HG03520 (cell line): ENCODE measurements around the gene PKMYT1.

Experiments
- ATAC-seq: cut with Tn5 transposase; IDR thresholded peaks from one replicate; pipeline ENCODE4 v1.9.1; 2021; ENCODE audit warnings: mild to moderate bottlenecking, moderate library complexity; ENCODE audit not compliant: unreplicated experiment

Gene PKMYT1

DNA sequence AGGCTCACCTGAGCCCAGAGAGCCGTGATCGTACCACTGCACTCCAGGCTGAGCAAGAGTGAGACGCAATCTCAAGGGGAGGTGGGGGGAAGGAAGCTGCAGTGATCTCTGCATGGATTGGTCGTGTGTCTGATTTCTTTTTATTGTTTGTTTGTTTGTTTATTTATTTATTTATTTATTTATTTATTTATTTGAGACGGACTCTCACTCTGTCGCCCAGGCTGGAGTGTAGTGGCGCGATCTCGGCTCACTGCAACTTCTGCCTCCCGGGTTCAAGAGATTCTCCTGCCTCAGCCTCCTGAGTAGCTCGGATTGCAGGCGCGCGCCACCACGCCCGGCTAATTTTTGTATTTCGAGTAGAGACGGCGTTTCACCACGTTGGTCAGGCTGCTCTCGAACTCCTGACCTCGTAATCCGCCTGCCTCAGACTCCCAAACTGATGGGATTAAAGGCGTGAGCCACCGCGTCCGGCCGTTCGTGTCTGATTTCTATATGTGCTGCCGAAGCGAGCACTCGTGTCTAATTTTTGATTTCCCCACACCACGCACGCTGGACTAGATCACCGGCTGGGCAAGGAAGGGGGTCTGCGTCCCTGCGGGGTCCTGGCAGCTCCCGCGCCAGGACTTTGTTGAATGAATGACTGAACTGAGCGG lies 39.5 kb upstream of the PKMYT1 start:
- ATAC-seq: no peak

DNA sequence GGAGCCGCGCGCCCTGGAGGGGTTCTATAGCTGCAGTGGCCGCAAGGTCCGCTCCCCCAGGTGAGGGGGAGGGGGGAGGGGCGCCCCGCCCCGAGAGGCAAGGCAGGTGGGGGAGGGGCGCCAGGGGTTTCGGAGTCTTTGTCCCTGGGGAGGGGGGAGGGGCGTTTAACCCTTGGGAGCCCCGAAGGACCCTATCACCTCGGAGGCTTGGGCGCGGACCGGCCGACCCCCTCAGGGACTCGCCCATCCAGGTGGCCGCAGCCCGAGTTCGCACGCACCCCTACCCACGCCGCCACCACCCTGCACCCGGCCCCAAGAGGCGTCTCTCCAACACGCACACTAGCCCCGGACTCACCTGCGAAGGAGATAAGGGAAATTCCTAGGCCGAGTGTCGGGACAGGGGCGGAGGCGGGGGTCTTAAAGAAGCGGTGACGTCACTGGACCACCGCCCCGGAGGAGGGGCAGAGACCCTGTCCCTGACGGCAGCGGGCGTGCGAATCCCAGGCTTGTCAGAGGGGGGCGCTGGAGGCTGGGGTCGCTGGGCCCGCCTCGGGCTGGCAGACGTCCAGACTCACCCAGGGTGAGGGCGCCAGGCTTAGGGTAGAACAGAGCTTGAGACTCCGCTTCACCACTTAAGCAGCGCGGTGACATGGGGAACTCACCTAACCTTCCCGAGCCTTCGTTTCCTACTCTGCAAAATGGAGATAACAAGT lies 37.7 kb upstream of the PKMYT1 start, which contains the start of gene CLDN6:
CLDN6 (minus strand) TSS at position 390 of the 713 bp plus-strand sequence. CDS start 2,162 bp downstream, outside the sequence.
- ATAC-seq: no peak

DNA sequence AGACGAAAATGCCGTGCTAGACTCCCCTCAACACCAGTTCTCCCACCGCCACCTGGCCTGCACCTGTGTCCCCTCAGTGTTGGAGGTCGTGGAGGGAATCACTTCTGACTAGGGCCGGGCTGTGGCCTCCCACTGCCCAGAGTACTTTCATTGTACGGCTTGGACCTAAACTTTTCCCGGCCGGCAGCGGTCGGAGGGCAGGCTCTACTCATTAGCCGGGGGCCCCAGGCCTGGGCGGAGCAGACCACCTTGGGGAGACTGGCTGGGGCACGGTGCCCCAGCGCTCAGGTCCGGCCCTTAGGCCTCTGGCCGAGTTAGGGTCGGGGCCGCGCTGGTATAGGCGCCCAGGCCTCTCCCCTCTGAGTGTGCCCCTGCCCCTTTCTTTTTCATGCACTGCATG lies 37.1 kb upstream of the PKMYT1 start:
- no peak for ATAC-seq

DNA sequence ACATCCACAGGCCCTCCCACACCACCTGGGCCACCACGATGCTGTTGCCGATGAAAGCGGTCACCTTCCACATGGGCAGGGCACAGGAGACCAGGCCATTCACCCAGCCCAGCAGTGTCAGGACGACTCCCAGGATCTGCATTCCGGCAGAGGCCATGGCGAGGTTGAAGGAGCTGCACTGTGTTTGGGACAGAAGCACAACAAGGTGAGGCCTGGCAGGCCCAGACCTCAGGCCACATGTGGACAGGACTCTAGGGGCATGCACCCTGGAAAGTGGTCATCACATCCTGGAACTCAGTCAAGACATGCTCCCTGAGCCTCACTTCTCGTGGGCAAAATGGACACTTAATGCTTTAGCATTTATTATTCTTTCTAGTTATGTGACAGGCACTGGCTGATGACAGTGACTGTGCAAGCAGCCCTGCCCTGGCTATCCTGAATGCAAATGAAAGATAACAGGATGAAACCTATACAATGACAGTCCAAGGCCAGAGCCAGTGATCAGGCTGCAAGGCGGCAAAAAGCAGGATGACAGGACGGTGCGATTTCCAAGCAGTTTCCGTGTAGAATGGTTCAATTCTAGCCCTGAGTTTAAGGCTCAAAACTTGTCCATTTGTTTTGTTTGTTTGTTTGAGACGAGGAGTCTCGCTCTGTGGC lies 35.7 kb upstream of the PKMYT1 start:
- ATAC-seq: no peak

DNA sequence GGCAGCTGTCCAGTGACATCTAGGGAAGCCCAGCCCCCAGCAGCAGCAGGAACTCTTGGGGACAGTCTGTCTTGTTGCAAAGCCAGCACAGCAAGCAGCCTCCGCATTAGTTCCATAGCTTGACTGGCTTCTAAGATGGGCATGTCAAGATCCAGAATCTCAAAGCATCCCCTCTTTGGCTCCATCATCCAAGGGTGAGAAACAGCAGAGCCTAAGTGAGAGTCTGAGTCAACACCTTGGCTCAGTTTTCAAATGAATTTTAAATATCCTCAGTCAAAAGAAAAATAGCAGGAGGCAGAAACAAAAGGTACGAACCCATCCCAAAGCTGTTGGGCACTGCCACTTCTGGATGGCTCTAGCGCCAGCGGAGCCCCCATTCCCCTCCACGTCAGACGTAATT lies 34.7 kb upstream of the PKMYT1 start:
- ATAC-seq: no peak

DNA sequence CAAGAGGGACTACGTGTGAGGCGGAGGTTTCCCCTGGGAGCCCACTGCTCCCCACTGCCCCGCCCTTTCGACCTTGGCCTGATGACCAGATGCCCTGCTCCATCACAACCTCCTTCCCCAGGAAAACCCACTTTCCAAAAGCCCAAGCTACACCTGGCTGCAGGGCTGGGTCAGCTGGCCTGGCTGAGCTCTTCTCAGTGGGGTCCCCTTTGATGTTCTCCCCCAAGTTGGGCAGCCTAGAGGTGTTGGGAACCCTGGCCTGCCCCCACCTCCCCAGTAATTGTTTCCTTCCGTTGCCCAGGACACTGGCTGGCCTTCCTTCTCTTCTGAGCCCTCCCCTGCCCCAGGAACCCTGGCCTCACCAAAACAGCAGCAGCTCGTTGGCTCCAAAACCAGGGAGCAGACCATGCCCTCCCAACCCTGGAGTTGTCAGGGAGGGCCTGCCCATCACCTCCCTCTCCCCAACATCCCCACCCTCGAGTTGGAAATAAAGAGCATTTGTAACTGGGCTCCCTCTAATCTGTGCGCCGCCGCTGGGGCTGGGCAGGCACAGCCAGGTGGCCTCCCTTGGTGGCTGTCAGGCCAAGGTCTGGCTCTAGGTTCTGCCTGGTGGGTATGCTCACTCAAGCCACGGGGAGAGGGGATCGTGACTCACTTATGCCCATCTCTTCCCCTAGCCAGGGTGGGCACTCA lies 33.9 kb upstream of the PKMYT1 start:
- ATAC-seq: no peak

DNA sequence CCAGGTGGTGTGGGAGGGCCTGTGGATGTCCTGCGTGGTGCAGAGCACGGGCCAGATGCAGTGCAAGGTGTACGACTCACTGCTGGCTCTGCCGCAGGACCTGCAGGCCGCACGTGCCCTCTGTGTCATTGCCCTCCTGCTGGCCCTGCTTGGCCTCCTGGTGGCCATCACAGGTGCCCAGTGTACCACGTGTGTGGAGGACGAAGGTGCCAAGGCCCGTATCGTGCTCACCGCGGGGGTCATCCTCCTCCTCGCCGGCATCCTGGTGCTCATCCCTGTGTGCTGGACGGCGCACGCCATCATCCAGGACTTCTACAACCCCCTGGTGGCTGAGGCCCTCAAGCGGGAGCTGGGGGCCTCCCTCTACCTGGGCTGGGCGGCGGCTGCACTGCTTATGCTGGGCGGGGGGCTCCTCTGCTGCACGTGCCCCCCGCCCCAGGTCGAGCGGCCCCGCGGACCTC lies 33.3 kb upstream of the PKMYT1 start:
- no peak for ATAC-seq

DNA sequence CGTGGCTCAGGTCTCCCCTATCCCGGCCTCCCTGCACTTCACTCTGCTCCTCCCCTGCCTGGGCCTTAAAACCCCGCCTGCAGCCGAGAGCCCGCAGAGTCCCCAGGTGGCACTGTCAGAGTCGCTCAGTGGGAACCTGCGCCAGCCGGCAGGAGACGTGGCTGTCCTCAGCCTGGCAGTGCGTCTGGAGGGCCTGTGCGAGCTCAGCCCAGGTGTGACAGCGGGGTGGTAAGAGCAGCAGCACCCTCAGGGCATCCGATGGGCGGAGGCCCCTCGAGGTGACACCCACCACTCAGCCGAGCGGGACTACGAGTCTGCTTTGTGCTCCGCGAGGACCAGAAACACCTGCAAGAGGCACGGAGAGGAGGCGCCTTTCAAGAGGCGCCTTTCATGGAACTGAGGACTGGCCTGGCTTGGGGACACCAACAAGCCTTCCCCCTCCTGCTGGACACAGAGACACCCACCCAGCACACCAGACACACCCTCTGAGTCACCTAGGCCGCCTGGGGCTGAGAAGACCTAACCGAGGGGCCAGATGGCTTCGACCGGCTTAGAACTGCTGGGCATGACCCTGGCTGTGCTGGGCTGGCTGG lies 32.7 kb upstream of the PKMYT1 start, which contains the start of gene CLDN9:
CLDN9 (plus strand) TSS at position 96 of the 593 bp plus-strand sequence; CDS start at position 536, 440 bp downstream.
- no peak for ATAC-seq

DNA sequence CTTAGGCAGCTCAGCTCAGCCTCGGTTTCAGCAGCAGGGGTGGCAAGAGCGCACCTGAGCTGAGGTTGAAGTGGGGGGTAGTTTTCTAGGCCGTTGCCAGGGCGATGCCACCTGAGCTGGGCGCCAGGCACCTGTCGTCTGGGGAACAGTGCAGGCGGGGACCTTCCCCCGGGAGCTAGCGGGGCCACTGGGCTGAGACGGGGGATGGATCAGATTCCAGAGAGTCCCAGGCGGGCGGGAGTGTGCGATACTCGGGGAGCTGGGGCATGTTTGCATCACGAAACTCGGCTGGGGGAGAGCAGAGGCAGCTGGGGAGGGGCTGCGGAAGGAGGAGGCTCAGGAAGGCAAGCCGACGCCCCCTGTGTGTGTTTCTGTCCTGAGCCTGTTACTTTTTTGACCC lies 32.0 kb upstream of the PKMYT1 start:
- no peak for ATAC-seq

DNA sequence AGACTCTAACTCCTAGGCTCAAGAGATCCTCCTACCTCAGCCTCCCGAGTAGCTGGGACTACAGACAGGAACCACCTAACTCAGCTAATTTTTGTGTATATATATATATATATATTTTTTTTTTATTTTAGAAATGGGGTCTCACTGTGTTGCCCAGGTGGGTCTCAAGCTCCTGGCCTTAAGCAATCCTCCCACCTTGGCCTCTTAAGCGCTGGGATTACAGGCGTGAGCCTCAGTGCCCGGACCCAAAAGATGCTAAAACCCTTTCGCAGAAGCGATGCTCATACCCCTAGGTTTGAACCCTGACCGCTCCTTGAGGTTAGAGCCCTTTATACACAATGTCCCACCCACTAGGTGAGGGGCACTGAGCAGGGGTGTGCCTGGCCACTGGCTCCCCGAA lies 30.3 kb upstream of the PKMYT1 start:
- ATAC-seq: no peak

DNA sequence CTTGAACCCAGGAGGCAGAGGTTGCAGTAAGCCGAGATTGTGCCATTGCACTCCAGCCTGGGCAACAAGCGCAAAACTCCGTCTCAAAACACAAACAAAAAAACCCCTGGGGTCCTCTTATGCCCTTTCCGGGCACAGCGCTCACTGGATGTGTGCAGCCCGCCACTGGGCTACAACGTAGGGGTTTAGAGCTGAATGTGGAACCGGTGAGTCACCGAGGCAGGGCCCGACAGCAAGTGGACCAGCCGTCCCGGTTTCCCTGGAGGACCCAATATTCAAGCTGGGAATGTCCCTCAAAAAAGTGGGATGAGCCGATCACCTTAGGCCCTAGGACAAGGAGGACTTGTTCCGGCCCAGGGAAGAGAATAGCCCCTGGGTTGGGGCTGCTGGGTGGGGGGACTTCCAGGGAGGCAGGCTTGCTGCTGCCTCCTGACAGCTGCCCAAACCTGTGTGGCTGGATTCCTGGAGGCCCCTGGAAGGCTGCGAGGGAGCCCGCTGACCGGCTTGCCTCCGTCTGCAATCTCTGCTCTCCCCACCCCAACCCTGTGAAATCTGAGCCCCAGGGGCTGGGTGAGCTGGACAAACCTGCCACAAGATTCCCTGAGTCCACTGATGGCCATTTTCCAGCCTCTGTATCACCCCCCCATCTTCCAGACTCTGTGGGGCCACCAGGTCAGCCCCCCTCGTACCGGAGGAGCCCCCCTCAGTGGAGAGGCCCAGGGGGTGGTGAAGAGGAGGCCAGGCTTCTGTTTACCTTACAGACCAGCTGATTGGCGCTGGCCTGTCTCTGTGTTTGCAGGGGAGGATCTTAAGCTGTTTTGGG lies 29.5 kb upstream of the PKMYT1 start:
- no peak for ATAC-seq

DNA sequence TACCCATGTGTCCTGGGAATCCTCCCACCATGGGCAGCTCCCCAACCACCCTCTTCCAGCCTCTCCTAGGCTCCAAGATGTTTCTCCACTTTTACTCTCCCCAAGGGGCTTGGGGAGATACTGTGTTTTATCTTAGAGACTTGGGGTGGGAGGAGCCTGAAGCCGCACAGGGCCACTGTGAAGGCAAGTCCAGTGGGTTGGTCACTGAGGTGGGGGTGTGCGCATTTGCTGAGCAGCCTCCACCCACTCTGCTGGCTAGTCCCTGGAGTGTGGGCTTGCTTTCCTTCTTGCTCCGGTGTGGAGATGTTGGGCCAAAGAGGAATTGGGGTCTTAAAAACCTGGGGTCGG lies 28.4 kb upstream of the PKMYT1 start:
- ATAC-seq: no peak

DNA sequence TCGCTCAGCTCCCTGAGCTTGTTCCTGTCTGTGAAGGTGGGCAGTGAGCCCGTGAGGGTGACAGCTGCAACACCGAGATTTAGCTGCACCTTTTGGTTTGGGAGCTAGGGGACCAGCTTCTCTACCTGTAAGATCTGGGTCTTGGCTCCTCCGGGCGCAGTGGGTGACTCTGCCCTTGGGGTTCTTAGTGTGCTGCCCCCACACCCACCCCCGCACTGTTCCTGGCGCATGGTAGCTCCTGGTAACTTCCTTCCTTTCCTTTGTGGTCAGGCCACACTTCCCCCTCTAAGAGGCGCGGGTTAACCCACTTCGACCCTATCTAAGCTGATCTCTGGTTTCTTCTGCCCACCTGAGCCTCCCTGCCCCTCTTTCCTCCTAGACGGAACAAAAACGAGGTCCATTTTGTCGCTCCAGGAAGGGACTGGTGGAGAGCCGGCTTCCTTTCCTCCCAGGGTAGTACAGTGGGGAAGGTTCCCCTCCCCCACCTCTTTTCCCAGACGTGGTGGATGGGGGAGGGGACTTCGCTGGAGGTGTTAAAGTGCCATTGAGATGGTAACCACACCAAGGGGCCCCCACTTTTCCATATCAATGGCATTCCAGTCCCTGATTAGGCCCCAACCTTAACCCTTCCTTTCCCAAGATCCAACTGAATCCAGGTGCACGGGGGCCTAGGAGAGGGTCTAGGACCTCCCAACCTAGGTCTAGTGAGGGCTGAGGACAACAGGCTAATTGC lies 27.9 kb upstream of the PKMYT1 start:
- ATAC-seq: no peak

DNA sequence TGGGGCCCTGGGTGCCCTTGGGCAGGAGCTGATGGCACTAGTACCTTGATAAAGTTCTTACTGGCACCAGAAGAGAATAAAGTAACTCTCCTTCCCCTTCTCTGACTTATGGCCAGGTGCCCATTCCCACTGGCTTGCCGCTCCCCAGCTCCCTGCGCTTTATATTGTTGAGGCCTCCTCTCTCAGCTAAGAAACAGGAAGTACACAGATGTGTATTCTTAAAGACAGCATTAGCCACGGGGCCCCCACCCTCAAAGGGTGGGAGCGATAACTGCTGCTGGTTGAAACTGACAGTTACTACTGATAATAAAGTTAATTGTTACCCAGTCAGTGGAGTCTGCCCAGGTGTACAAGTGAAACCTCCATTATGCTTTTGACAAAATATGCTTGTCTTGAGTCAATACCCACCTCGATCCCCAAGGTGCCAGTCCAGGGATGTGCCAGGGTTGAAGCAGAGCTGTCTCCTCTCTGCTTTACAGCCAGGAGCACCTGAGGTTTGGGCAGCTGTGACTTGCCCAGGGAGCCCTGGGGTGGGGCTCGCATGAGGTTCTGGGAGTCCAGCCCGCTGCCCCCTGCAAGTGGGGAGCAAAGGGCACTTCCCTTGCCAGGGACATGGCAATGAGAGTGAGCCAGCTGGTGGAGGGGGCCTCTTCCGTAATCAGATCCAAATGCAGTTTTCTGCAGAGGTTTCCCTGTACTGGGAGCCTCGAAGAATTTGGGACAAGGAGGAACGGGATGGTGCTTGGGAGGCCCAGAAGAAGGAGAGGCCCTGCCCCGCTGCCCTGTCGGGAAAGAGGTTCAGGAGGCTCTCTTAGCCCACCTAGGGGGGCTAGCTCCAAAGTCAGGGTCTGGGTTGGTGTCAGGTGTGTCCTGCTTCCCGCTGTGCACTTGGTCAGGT lies 27.1 kb upstream of the PKMYT1 start:
- no peak for ATAC-seq

DNA sequence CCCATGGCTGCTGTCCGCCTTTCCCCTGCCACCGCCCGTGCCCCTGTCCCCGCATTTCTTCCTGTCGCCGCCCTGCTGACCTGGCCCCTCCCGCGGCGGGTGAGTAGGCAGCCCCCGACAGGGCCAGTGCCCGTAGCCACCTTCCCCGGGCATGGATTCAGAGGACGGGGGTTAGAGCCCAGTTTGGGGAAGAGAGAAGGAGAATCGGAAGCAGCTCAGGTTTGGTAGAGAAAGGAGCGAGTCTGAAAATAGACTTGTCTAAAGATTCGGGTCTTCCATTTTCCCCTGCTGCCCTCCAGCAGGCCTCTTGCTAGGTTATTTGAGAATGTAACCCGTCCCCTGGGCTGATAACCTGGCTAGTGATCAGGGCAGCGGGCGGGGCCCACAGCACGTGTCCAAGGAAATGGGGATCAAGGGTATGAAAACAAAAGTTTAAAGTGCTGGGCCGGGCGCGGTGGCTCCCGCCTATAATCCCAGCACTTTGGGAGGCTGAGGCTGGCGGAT lies 24.6 kb upstream of the PKMYT1 start:
- ATAC-seq: no peak

DNA sequence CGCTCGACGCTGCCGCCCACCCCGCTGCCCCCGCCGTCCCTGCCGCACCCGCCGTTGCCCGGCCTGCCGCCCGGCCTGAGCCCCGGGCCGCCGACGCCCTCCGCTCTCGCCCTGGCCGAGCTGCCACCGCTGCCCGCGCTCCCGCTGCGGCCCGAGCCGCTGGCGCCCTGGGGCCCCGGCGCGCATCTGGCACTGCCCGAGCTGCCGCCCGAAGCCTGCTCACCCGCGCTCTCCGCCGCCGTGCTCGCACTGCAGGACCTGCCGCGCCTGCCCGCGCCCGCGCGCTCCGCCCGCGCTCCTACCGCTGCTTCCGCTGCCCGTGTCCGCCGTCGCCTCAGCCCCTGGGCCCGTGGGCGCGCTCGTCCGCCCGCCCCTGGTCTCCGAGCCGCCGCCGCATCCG lies 24.1 kb upstream of the PKMYT1 start:
- peak; percentile 13 for ATAC-seq

DNA sequence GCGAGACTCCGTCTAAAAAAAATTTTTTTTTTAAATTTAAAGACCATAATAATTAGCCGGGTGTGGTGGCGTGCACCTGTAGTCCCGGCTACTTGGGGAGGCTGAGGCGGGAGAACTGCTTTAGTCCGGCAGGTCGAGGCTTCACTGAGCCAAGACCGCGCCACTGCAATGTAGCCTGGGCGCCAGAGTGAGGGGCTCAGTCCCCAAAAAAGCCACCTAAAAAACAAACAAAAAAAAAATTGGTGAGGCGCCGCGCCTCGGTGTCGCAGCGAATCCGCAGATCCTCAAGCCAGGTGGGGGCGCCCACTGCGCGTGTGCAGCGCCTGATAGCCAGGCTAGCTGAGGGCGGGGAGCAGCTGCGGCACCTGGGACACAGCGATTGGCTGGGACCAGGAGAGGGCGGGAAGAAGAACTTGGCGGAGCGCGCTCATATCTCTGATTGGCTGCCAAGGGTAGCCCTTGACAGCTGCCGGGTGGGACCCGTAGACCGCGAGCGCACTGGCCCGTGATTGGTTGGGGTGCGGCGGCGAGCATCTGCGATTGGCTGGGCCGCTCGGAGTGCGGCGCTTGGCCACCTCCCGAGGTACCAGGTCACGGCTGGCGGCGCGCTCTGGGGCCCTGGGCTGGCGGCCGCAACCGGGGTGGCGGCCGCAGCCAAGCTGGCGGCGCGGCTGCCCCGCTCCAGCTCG lies 23.5 kb upstream of the PKMYT1 start:
- ATAC-seq: peak; percentile 95

DNA sequence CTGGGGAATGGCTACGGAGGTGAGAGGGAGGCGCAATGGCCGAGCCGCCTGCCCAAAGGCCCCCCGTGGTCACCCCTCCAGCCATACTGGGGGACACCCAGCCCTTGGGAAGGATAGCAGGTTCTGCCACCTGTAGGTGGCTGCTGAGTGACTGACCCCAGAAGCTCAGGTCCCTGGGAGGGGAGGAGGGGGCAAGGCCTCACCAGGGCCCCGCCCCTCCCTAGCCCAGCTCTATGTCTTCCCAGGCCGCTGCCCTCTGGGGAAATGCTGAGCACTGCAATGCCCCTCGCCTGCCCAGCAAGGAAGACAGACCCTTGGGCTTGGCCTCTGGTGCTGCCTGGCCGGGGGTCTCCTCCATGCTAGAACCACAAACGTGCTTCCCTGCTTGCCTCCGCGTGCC lies 21.1 kb upstream of the PKMYT1 start:
- ATAC-seq: no peak
